Activated T-helper 9 cell treated with anti-CD3 and anti-CD28 coated beads, Interleukin-2, amount 50 U/mL, for 16 hours (primary cell): Measurements from ENCODE around the gene CCDC107.

Experiments
- DNase-seq: peaks from one replicate; pipeline ENCODE4 v3.0.0-alpha.2; 2020; ENCODE audit warnings: low read depth

CCDC107 gene

GRCh38 chr9:35661756-35662350 is 3.8 kb downstream of the CCDC107 start:
- no peak for DNase-seq

GRCh38 chr9:35662437-35662836 is 4.3 kb downstream of the CCDC107 start:
- no peak for DNase-seq

- DNase-seq: peak; percentile 57
Observed at GRCh38 chr9:35664531-35665470, 6.7 kb downstream of the CCDC107 start, which contains the start of gene ARHGEF39. Gene ARHGEF39, minus strand, starts transcription at chr9:35665195. Its CDS starts 26 bp downstream, at chr9:35665169.

GRCh38 chr9:35665471-35665818 is 7.4 kb downstream of the CCDC107 start:
- no peak for DNase-seq

- DNase-seq: no peak
Observed at GRCh38 chr9:35666045-35666444, 8.0 kb downstream of the CCDC107 start.

- DNase-seq: no peak
Observed at GRCh38 chr9:35666549-35666948, 8.5 kb downstream of the CCDC107 start.

GRCh38 chr9:35667939-35668338 is 9.8 kb downstream of the CCDC107 start:
- no peak for DNase-seq

GRCh38 chr9:35669331-35670145 is 11.4 kb downstream of the CCDC107 start:
- DNase-seq: no peak

- DNase-seq: no peak
Observed at GRCh38 chr9:35673132-35674024, 15.3 kb downstream of the CCDC107 start, which contains the start of gene CA9. Gene CA9, plus strand, starts transcription at chr9:35673928. Its CDS starts 32 bp downstream, at chr9:35673960.

- DNase-seq: no peak
Observed at GRCh38 chr9:35674025-35674361, 15.9 kb downstream of the CCDC107 start.

- DNase-seq: no peak
Observed at GRCh38 chr9:35675204-35675603, 17.1 kb downstream of the CCDC107 start.

- DNase-seq: no peak
Observed at GRCh38 chr9:35675732-35676392, 17.8 kb downstream of the CCDC107 start.

- no peak for DNase-seq
Observed at GRCh38 chr9:35679091-35679490, 21.0 kb downstream of the CCDC107 start.

GRCh38 chr9:35679766-35680330 is 21.8 kb downstream of the CCDC107 start:
- DNase-seq: no peak

- no peak for DNase-seq
Observed at GRCh38 chr9:35680331-35681105, 22.4 kb downstream of the CCDC107 start.

GRCh38 chr9:35681341-35682002 is 23.4 kb downstream of the CCDC107 start:
- no peak for DNase-seq

- DNase-seq: no peak
Observed at GRCh38 chr9:35682051-35682450, 24.0 kb downstream of the CCDC107 start.

- DNase-seq: no peak
Observed at GRCh38 chr9:35682520-35683315, 24.6 kb downstream of the CCDC107 start.
